PC-3 (cell line): ENCODE data around the gene IFITM2. TPM values are rescaled to one million over a fixed set of nuclear protein-coding genes. Genes with fewer than 3 reads are reported as not detected.

Experiments
- ATAC-seq: fragments of 200-7000 bp; cut with Tn5 transposase; 2 replicates; pipeline ENCODE4 v1.9.1; 2020; ENCODE audit warnings: mild to moderate bottlenecking, moderate library complexity
- BruUV-seq: library from RNA; stranded (reverse); fragments of 400-500 nt; replicated peaks from 2 replicates; lab custom pipeline; 2021; lab: Mats Ljungman, UMichigan
- CTCF ChIA-PET: fragments of 300-600 bp; sonication (Branson Sonifier 250); formaldehyde crosslinking; loops from one replicate; lab custom pipeline; 2022; ENCODE audit warnings: antibody characterized with exemption; lab: Charles Lee
- POLR2A ChIA-PET: fragments of 300-600 bp; sonication (Branson Sonifier 250); formaldehyde crosslinking; loops from one replicate; lab custom pipeline; 2022; ENCODE audit warnings: antibody characterized with exemption; ENCODE audit not compliant: unreplicated experiment; lab: Charles Lee
- DNase-seq: peaks from one replicate; pipeline ENCODE4 v3.0.0-alpha.2; 2015
- H2AFZ ChIP-seq: fragments of 300-600 bp; sonication (generic); 2 replicates; pipeline ENCODE4 v1.6.0; 2016; ENCODE audit warnings: antibody characterized with exemption, low read length
- H3F3A ChIP-seq: fragments of 300-600 bp; sonication (generic); one replicate; pipeline ENCODE4 v1.6.0; 2017; ENCODE audit warnings: antibody characterized with exemption, low read length, control low read depth, mild to moderate bottlenecking; ENCODE audit not compliant: unreplicated experiment
- H3K27ac ChIP-seq: fragments of 300-600 bp; sonication (generic); 2 replicates; pipeline ENCODE4 v1.5.1; 2016; ENCODE audit warnings: mild to moderate bottlenecking, low read length
- H3K27me3 ChIP-seq: fragments of 300-600 bp; sonication (generic); 2 replicates; pipeline ENCODE4 v1.6.1; 2016; ENCODE audit warnings: low read length, mixed read lengths
- H3K36me3 ChIP-seq: fragments of 300-600 bp; sonication (generic); 2 replicates; pipeline ENCODE4 v1.6.1; 2016; ENCODE audit warnings: low read depth, mixed run types, low read length, mixed read lengths
- H3K4me1 ChIP-seq: fragments of 300-600 bp; sonication (generic); 2 replicates; pipeline ENCODE4 v1.5.1; 2016; ENCODE audit warnings: low read length; ENCODE audit not compliant: insufficient read depth
- H3K4me2 ChIP-seq: fragments of 300-600 bp; sonication (generic); 2 replicates; pipeline ENCODE4 v1.6.0; 2016; ENCODE audit warnings: low read length
- H3K4me3 ChIP-seq: fragments of 300-600 bp; sonication (generic); 2 replicates; pipeline ENCODE4 v1.5.1; 2016; ENCODE audit warnings: mild to moderate bottlenecking, low read length, mixed read lengths
- H3K79me2 ChIP-seq: fragments of 300-600 bp; sonication (generic); 2 replicates; pipeline ENCODE4 v1.6.1; 2017; ENCODE audit warnings: low read length, mixed read lengths
- H3K9ac ChIP-seq: fragments of 300-600 bp; sonication (generic); 2 replicates; pipeline ENCODE4 v1.6.0; 2016; ENCODE audit warnings: mild to moderate bottlenecking, low read length
- H3K9me2 ChIP-seq: fragments of 300-600 bp; sonication (generic); replicated peaks from 2 replicates; pipeline ENCODE4 v1.6.1; 2016; ENCODE audit warnings: mixed run types, low read length, mixed read lengths
- H3K9me3 ChIP-seq: fragments of 300-600 bp; sonication (generic); 2 replicates; pipeline ENCODE4 v1.6.1; 2016; ENCODE audit warnings: low read length, mixed read lengths
- H4K20me1 ChIP-seq: fragments of 300-600 bp; sonication (generic); 2 replicates; pipeline ENCODE4 v1.6.1; 2016; ENCODE audit warnings: low read length, mixed read lengths
- CTCF ChIP-seq: fragments of 300-600 bp; sonication (generic); conservative IDR thresholded peaks from 2 replicates; pipeline ENCODE4 v1.5.1; 2017; ENCODE audit warnings: antibody characterized with exemption, low read depth, mild to moderate bottlenecking, low read length
- EZH2 ChIP-seq: fragments of 300-600 bp; sonication (generic); IDR thresholded peaks from one replicate; pipeline ENCODE4 v1.6.1; 2017; ENCODE audit warnings: antibody characterized with exemption, mild to moderate bottlenecking, low read length; ENCODE audit not compliant: unreplicated experiment
- EZH2phosphoT487 ChIP-seq: fragments of 300-600 bp; sonication (generic); IDR thresholded peaks from 2 replicates; pipeline ENCODE4 v1.6.1; 2018; ENCODE audit warnings: mild to moderate bottlenecking, antibody characterized with exemption, low read length, borderline replicate concordance
- intact Hi-C: fragments of 100-400 bp; cut with micrococcal nuclease; formaldehyde crosslinking; loops from 2 replicates; pipeline ENCODE4 v1.9.0; 2023
- total RNA-seq: library from RNA; depleted of rRNA; stranded (reverse); fragments of >200 nt; gene quantifications from 2 replicates; pipeline ENCODE4 v1.2.3, GENCODE V29; 2014

The IFITM2 gene
- total RNA-seq, 1 experiment from 2014 or later: 49.0 TPM

DNA sequence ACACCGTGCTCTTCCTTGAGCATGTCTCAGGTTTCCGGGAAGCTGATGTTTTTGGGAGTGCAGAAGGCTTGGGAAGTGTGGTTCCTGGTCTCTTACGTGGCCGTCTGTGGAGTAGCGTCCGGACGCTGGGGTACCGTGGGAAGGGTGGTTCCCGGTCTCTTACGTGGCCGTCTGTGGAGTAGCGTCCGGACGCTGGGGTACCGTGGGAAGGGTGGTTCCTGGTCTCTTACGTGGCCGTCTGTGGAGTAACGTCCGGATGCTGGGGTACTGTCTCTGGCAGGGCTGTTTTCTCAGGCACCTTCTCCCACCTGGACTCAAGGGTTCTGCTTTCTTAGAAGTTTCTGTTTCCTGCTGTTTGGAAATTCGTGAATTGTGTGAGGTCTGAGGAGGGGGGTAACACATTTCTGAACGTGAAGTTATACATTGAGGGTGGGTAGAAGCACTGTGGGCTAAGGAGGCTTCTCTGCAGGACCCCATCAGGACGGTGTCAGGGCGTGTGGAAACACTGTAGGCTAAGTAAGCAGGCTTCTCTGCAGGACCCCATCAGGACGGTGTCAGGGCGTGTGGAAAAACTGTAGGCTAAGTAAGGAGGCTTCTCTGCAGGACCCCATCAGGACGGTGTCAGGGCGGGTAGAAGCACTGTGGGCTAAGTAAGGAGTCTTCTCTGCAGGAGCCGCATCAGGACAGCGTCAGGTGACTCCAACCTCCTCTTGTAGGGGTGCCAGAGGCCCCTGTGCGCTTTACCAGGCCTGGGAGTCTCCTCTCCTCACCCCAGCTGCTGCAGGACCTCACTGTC is 18.4 kb downstream of the IFITM2 start:
- no peaks in the 10 kb centered on the region; the same call in 1 of the 2 replicates for H3K4me1 ChIP-seq
- H3K9ac ChIP-seq: no peak overlapping the region
- H4K20me1 ChIP-seq: no peaks in the 10 kb centered on the region
- CTCF ChIA-PET: no interaction called here
- H3K27ac ChIP-seq: no peak overlapping the region
- no TSS peak for BruUV-seq
- DNase-seq (no peak), ATAC-seq (no peak)
- H3K36me3 ChIP-seq: no peaks in the 10 kb centered on the region
- no peaks in the 10 kb centered on the region for H3K27me3 ChIP-seq
- H3K9me2 ChIP-seq: no peaks in the 10 kb centered on the region
- H3K4me3 ChIP-seq: no peak overlapping the region
- no peaks in the 10 kb centered on the region for H3F3A ChIP-seq
- intact Hi-C loops: no loop called here
- H3K4me2 ChIP-seq: no peak overlapping the region
- TF ChIP-seq EZH2 (no peak), CTCF (no peak), EZH2phosphoT487 (no peak)
- POLR2A ChIA-PET: no interaction called here
- H3K79me2 ChIP-seq: no peaks in the 10 kb centered on the region
- no peak overlapping the region for H2AFZ ChIP-seq
- H3K9me3 ChIP-seq: no peaks in the 10 kb centered on the region

DNA sequence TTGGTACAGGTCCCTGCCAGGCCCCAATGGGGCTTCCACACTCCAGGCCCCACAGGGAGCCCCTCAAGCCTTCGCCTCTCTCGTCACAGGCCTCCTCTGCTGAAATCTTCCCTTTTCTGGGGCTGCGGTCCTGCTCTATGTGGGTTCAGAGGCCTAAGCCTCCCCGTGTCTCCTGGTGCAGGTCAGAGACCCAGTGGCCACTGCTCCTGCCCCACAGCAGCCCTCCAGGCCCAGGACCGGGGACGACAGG is 18.9 kb downstream of the IFITM2 start:
- Histone ChIP-seq H3K36me3 (no peaks in the 10 kb centered on the region), H3K9me3 (no peaks in the 10 kb centered on the region), H3K4me2 (no peak overlapping the region), H2AFZ (no peak overlapping the region), H3K4me1 (no peaks in the 10 kb centered on the region), H3K9ac (no peak overlapping the region), H3K27ac (no peak overlapping the region), H4K20me1 (no peaks in the 10 kb centered on the region), H3K4me3 (no peak overlapping the region), H3K79me2 (no peaks in the 10 kb centered on the region), H3K9me2 (no peaks in the 10 kb centered on the region), H3K27me3 (no peaks in the 10 kb centered on the region), H3F3A (no peaks in the 10 kb centered on the region)
- TF ChIP-seq CTCF (no peak), EZH2 (no peak), EZH2phosphoT487 (no peak)
- ATAC-seq (no peak), DNase-seq (no peak)
- ChIA-PET CTCF (no interaction called here), POLR2A (no interaction called here)
- no TSS peak for BruUV-seq
- intact Hi-C loops: no loop called here

- Histone ChIP-seq H3K4me3 (no peak overlapping the region), H3K9me3 (no peaks in the 10 kb centered on the region), H3K9ac (no peak overlapping the region), H3K27ac (no peak overlapping the region), H3K27me3 (no peaks in the 10 kb centered on the region), H3K9me2 (no peaks in the 10 kb centered on the region), H3F3A (no peaks in the 10 kb centered on the region), H2AFZ (no peak overlapping the region), H3K4me2 (no peak overlapping the region), H3K4me1 (no peaks in the 10 kb centered on the region), H3K79me2 (no peaks in the 10 kb centered on the region), H3K36me3 (no peaks in the 10 kb centered on the region), H4K20me1 (no peaks in the 10 kb centered on the region)
- no TSS peak for BruUV-seq
- ChIA-PET POLR2A (no interaction called here), CTCF (no interaction called here)
- ATAC-seq: no peak
- DNase-seq: no peak
- TF ChIP-seq EZH2phosphoT487 (no peak), CTCF (no peak), EZH2 (no peak)
- intact Hi-C loops: no loop called here
These were observed 19.4 kb downstream of the IFITM2 start for GRCh38 chr11:326842-327580.
